Esophagus squamous epithelium (tissue), 4 donors: ENCODE results near the gene METTL1.

ENCODE experiments used
- CTCF ChIP-seq, 6 experiments: fragments of 450-650 bp in 4 of 6; fragments of 200-600 bp in 2 of 6; sonication (generic) in 2 of 6; IDR thresholded peaks; one replicate each; pipeline ENCODE4 v1.5.1; 2016 to 2019; ENCODE audit warnings: antibody characterized with exemption in 6 of 6, mild to moderate bottlenecking in 4 of 6, moderate library complexity in 4 of 6
- POLR2A ChIP-seq, 4 donors: fragments of 450-650 bp; IDR thresholded peaks; one replicate each; pipeline ENCODE4 v1.6.1; 2017; ENCODE audit warnings: antibody characterized with exemption in 4 of 4, mild to moderate bottlenecking in 4 of 4, moderate library complexity in 3 of 4

DNA sequence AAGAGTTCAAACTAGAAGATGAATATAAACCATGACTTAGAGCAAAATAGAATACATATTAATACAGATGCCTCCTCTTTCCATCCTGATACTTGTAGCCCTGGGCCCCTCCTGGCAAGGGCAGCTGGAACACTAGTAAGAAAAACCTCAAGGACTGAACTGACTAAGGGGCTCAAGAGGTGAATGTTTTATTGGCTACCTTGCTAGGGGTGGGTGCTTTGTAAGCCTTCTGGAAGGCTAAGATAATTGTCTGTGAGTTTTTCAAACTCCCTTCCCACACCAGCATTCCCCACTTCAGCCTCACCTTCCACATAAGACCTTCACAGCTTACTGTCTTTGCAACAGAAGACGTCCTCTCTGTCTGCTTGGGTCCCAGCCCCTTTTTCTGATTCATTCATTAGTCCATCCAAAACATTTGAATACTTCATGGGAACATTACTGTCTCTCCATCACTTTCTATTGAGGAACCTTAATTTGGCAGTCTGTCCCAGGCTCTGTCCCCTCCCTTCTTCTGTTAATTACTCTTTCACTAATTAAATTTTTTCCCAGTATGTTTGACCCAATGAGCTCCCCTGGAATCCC is 18.1 kb downstream of the METTL1 start:
- TF ChIP-seq CTCF (IDR thresholded peaks at IDR 0.05) = no peak
- no peak for TF ChIP-seq POLR2A (IDR thresholded peaks at IDR 0.05)
